Measurements from ENCODE around the gene ZNF750. TPM values are rescaled to one million over a fixed set of nuclear protein-coding genes. Genes with fewer than 3 reads are reported as not detected.

The ZNF750 gene
- total and polyA plus RNA-seq, 2 of the 13 experiments (the other 11 are each of a cell fraction or from before 2014, with no cell fraction given) = not detected

- CTCF ChIA-PET (ENCODE audit: low intra/inter-chr PET ratio, low total read pairs) = no interaction called here
These were observed 8.0 kb downstream of the ZNF750 start for GRCh38 chr17:82831818-82832200.

GRCh38 chr17:82831041-82831817 is 8.6 kb downstream of the ZNF750 start:
- no peaks in the 10 kb centered on the region for H3K27me3 ChIP-seq (ENCODE audit: control insufficient read depth in 1 of 2, insufficient read depth in 2 of 2, low read length in 2 of 2)
- in situ Hi-C loops (cut with HindIII; ENCODE audit: extremely low pct_ligation_motif_present, low pct_unique_long_range_greater_than_20kb) = no loop called here
- H4K20me1 ChIP-seq (ENCODE audit: insufficient read depth, low read length) = no peaks in the 10 kb centered on the region
- no peak for FAIRE-seq
- intact Hi-C loops (cut with micrococcal nuclease; ENCODE audit: unreplicated experiment) = no loop called here
- ChIA-PET CTCF (ENCODE audit: low intra/inter-chr PET ratio, low total read pairs) (no interaction called here), POLR2A (no interaction called here)
- no peak for ATAC-seq
- no peak overlapping the region for H3K4me3 ChIP-seq (replicated peaks in 1 of 3; ENCODE audit: insufficient read depth in 1 of 3, low read depth in 2 of 3, low read length in 3 of 3)
- H3K27ac ChIP-seq (ENCODE audit: extremely low read length, insufficient read depth, low read length) = no peak overlapping the region
- BruUV-seq (replicated peaks) = no TSS peak
- H3K4me2 ChIP-seq (ENCODE audit: low read depth, low read length) = no peak overlapping the region
- no peaks in the 10 kb centered on the region for H3K79me2 ChIP-seq (ENCODE audit: insufficient read depth, low read length)
- peaks cover under 1% of the 10 kb centered on the region; the same call in 1 of the 2 replicates for H3K4me1 ChIP-seq (ENCODE audit: insufficient read depth, low read length)
- TF ChIP-seq ZNF367 (CRISPR knock-in tag; IDR thresholded peaks at IDR 0.05; ENCODE audit: borderline replicate concordance) (no peak), IRF2 (CRISPR knock-in tag; IDR thresholded peaks at IDR 0.05) (no peak)
- no peak for DNase-seq (ENCODE audit: low spot score)
- WGBS (ENCODE audit: low lambda C conversion rate) = 97% methylated on average over 23 of the region's 29 CpGs
- no peak overlapping the region for H3K9ac ChIP-seq (ENCODE audit: insufficient read depth, low read depth, low read length)
- H3K9me3 ChIP-seq (ENCODE audit: low read length) = no peaks in the 10 kb centered on the region
- no peak overlapping the region for H2AFZ ChIP-seq (ENCODE audit: low read length)
- H3K36me3 ChIP-seq (replicated peaks in 1 of 2; ENCODE audit: control insufficient read depth in 1 of 2, insufficient read depth in 2 of 2, low read length in 2 of 2) = peaks cover 9 to 28% of the 10 kb centered on the region in 2 experiments; a peak in 4 of 5 replicates

More at GRCh38 chr17:82831818-82832200, 8.0 kb downstream of the ZNF750 start:
- intact Hi-C loops (cut with micrococcal nuclease; ENCODE audit: unreplicated experiment) (no loop called here), in situ Hi-C loops (cut with HindIII; ENCODE audit: extremely low pct_ligation_motif_present, low pct_unique_long_range_greater_than_20kb) (no loop called here)
- BruUV-seq (replicated peaks) = no TSS peak
- POLR2A ChIA-PET = no interaction called here
- H2AFZ ChIP-seq (ENCODE audit: low read length) = no peak overlapping the region
- H3K79me2 ChIP-seq (ENCODE audit: insufficient read depth, low read length) = no peaks in the 10 kb centered on the region
- no peak overlapping the region for H3K4me2 ChIP-seq (ENCODE audit: low read depth, low read length)
- H3K27me3 ChIP-seq (ENCODE audit: control insufficient read depth in 1 of 2, insufficient read depth in 2 of 2, low read length in 2 of 2) = no peaks in the 10 kb centered on the region
- H3K9me3 ChIP-seq (ENCODE audit: low read length) = no peaks in the 10 kb centered on the region
- FAIRE-seq (no peak), ATAC-seq (no peak), DNase-seq (ENCODE audit: low spot score) (no peak)
- H3K4me3 ChIP-seq (replicated peaks in 1 of 3; ENCODE audit: insufficient read depth in 1 of 3, low read depth in 2 of 3, low read length in 3 of 3) = no peak overlapping the region
- TF ChIP-seq ZNF510 (CRISPR knock-in tag; IDR thresholded peaks at IDR 0.05; ENCODE audit: low read depth) = no peak
- H4K20me1 ChIP-seq (ENCODE audit: insufficient read depth, low read length) = no peaks in the 10 kb centered on the region
- no peak overlapping the region for H3K9ac ChIP-seq (ENCODE audit: insufficient read depth, low read depth, low read length)
- no peak overlapping the region for H3K27ac ChIP-seq (ENCODE audit: extremely low read length, insufficient read depth, low read length)
- peaks cover 9 to 28% of the 10 kb centered on the region in 2 experiments; a peak in 4 of 5 replicates for H3K36me3 ChIP-seq (replicated peaks in 1 of 2; ENCODE audit: control insufficient read depth in 1 of 2, insufficient read depth in 2 of 2, low read length in 2 of 2)
- H3K4me1 ChIP-seq (ENCODE audit: insufficient read depth, low read length) = peaks cover 7% of the 10 kb centered on the region
- 96% methylated on average over 14 of the region's 18 CpGs for WGBS (ENCODE audit: low lambda C conversion rate)
